A549 treated with Mapracorat at 1 μM for 4 hours (cell line): Measurements from ENCODE around the gene ATP4B. TPM values are rescaled to one million over a fixed set of nuclear protein-coding genes. Genes with fewer than 3 reads are reported as not detected.

Experiments used
- total RNA-seq: library from RNA; stranded (reverse); fragments of 200-300 nt; extraction: Qiagen RNA extraction; gene quantifications from 5 replicates; pipeline ENCODE4 v1.2.3, GENCODE V29; 2022

The ATP4B gene
- total RNA-seq, result not detected in 5 replicates

GRCh38 chr13:113657851-113658741 lies at the start of gene ATP4B:
Gene ATP4B, minus strand, starts transcription at chr13:113658198. Its CDS starts 54 bp downstream, at chr13:113658144.

GRCh38 chr13:113666951-113667701 lies 9.1 kb upstream of the ATP4B start, which contains the start of gene GRK1:
Gene GRK1, plus strand, starts transcription at chr13:113667219. Its CDS starts 168 bp downstream, at chr13:113667387.

Other genes with a start within 250 kb of the ATP4B start
- 14.4 to 16.0 TPM (median 14.8 TPM) in 5 replicates for gene ADPRHL1, start 204.7 kb downstream of the ATP4B start, total RNA-seq
- gene DCUN1D2, start 167.5 kb downstream of the ATP4B start, total RNA-seq, result 9.4 to 11.3 TPM (median 10.7 TPM) in 5 replicates
- 88.7 to 119 TPM (median 110 TPM) in 5 replicates for gene TFDP1, start 73.4 kb downstream of the ATP4B start, total RNA-seq
- gene GRK1, start 9.0 kb upstream of the ATP4B start, total RNA-seq, result 0.04 to 0.05 TPM in 2 of 5 replicates, not detected in the others
- gene TMEM255B, start 101.0 kb upstream of the ATP4B start, total RNA-seq, result 0.57 to 1.2 TPM (median 0.67 TPM) in 5 replicates
- 6.4 to 9.7 TPM (median 8.4 TPM) in 5 replicates for gene GAS6, start 205.9 kb upstream of the ATP4B start, total RNA-seq